ENCODE results near the gene PTPRQ.

PTPRQ gene

GRCh38 chr12:80713419-80713818 lies 269.4 kb downstream of the PTPRQ start:
- Histone ChIP-seq H3K27me3 (ENCODE audit: control insufficient read depth, insufficient read depth, low read length) (no peaks in the 10 kb centered on the region), H3K36me3 (ENCODE audit: control insufficient read depth, insufficient read depth, low read length) (no peaks in the 10 kb centered on the region), H3K4me1 (ENCODE audit: control insufficient read depth, insufficient read depth, low read length) (no peaks in the 10 kb centered on the region), H3K9ac (ENCODE audit: low read length) (no peak overlapping the region), H3K27ac (ENCODE audit: low read depth, low read length) (no peak overlapping the region), H3K4me3 (ENCODE audit: low read length) (no peak overlapping the region)

GRCh38 chr12:80714055-80714454 lies 270.0 kb downstream of the PTPRQ start:
- Histone ChIP-seq H3K27ac (ENCODE audit: low read depth, low read length) (no peak overlapping the region), H3K4me1 (ENCODE audit: control insufficient read depth, insufficient read depth, low read length) (no peaks in the 10 kb centered on the region), H3K9ac (ENCODE audit: low read length) (no peak overlapping the region), H3K4me3 (ENCODE audit: low read length) (no peak overlapping the region), H3K27me3 (ENCODE audit: control insufficient read depth, insufficient read depth, low read length) (no peaks in the 10 kb centered on the region), H3K36me3 (ENCODE audit: control insufficient read depth, insufficient read depth, low read length) (no peaks in the 10 kb centered on the region)

GRCh38 chr12:80714846-80715245 lies 270.8 kb downstream of the PTPRQ start:
- no peak overlapping the region for H3K27ac ChIP-seq (ENCODE audit: low read depth, low read length)
- H3K27me3 ChIP-seq (ENCODE audit: control insufficient read depth, insufficient read depth, low read length) = no peaks in the 10 kb centered on the region
- H3K4me1 ChIP-seq (ENCODE audit: control insufficient read depth, insufficient read depth, low read length) = no peaks in the 10 kb centered on the region

GRCh38 chr12:80715713-80716249 lies 271.7 kb downstream of the PTPRQ start:
- Histone ChIP-seq H3K27ac (ENCODE audit: low read depth, low read length) (no peak overlapping the region), H3K4me3 (ENCODE audit: low read length) (no peak overlapping the region), H3K4me1 (ENCODE audit: control insufficient read depth, insufficient read depth, low read length) (no peaks in the 10 kb centered on the region), H3K36me3 (ENCODE audit: control insufficient read depth, insufficient read depth, low read length) (no peaks in the 10 kb centered on the region), H3K9ac (ENCODE audit: low read length) (no peak overlapping the region), H3K27me3 (ENCODE audit: control insufficient read depth, insufficient read depth, low read length) (no peaks in the 10 kb centered on the region)

More at GRCh38 chr12:80714846-80715245, 270.8 kb downstream of the PTPRQ start:
- no peak overlapping the region for H3K9ac ChIP-seq (ENCODE audit: low read length)
- no peak overlapping the region for H3K4me3 ChIP-seq (ENCODE audit: low read length)
- H3K36me3 ChIP-seq (ENCODE audit: control insufficient read depth, insufficient read depth, low read length) = no peaks in the 10 kb centered on the region

- H3K27me3 ChIP-seq (ENCODE audit: control insufficient read depth, insufficient read depth, low read length) = no peaks in the 10 kb centered on the region
- H3K9ac ChIP-seq (ENCODE audit: low read length) = no peak within 1 kb of the TSS
- no peak within 1 kb of the TSS for H3K4me3 ChIP-seq (ENCODE audit: low read length)
- no peak within 1 kb of the TSS for H3K27ac ChIP-seq (ENCODE audit: low read depth, low read length)
- H3K36me3 ChIP-seq (ENCODE audit: control insufficient read depth, insufficient read depth, low read length) = no peaks in the 10 kb centered on the region
- H3K4me1 ChIP-seq (ENCODE audit: control insufficient read depth, insufficient read depth, low read length) = no peaks in the 10 kb centered on the region
These were observed 272.8 kb downstream of the PTPRQ start, which contains the start of gene MYF5 for GRCh38 chr12:80716696-80717469. MYF5 (plus strand) TSS chr12:80716912; CDS start chr12:80717064, 152 bp downstream.

GRCh38 chr12:80717856-80718255 lies 273.8 kb downstream of the PTPRQ start:
- Histone ChIP-seq H3K27ac (ENCODE audit: low read depth, low read length) (no peak overlapping the region), H3K36me3 (ENCODE audit: control insufficient read depth, insufficient read depth, low read length) (no peaks in the 10 kb centered on the region), H3K27me3 (ENCODE audit: control insufficient read depth, insufficient read depth, low read length) (no peaks in the 10 kb centered on the region), H3K4me1 (ENCODE audit: control insufficient read depth, insufficient read depth, low read length) (no peaks in the 10 kb centered on the region), H3K9ac (ENCODE audit: low read length) (no peak overlapping the region), H3K4me3 (ENCODE audit: low read length) (no peak overlapping the region)

- Histone ChIP-seq H3K27me3 (ENCODE audit: control insufficient read depth, insufficient read depth, low read length) (no peaks in the 10 kb centered on the region), H3K36me3 (ENCODE audit: control insufficient read depth, insufficient read depth, low read length) (no peaks in the 10 kb centered on the region), H3K4me3 (ENCODE audit: low read length) (no peak overlapping the region), H3K9ac (ENCODE audit: low read length) (no peak overlapping the region), H3K4me1 (ENCODE audit: control insufficient read depth, insufficient read depth, low read length) (no peaks in the 10 kb centered on the region), H3K27ac (ENCODE audit: low read depth, low read length) (no peak overlapping the region)
These were observed 276.5 kb downstream of the PTPRQ start for GRCh38 chr12:80720516-80720915.

GRCh38 chr12:80721326-80721725 lies 277.3 kb downstream of the PTPRQ start:
- H3K9ac ChIP-seq (ENCODE audit: low read length) = no peak overlapping the region
- H3K4me1 ChIP-seq (ENCODE audit: control insufficient read depth, insufficient read depth, low read length) = no peaks in the 10 kb centered on the region
- H3K4me3 ChIP-seq (ENCODE audit: low read length) = no peak overlapping the region
- H3K27me3 ChIP-seq (ENCODE audit: control insufficient read depth, insufficient read depth, low read length) = no peaks in the 10 kb centered on the region
- no peak overlapping the region for H3K27ac ChIP-seq (ENCODE audit: low read depth, low read length)
- H3K36me3 ChIP-seq (ENCODE audit: control insufficient read depth, insufficient read depth, low read length) = no peaks in the 10 kb centered on the region

Measured in rectal smooth muscle tissue (tissue), 1 donor.